Cerebellar nuclear complex (tissue), 1 donor: ENCODE measurements around the gene FBXO39.
"Not testable (repeated sequence)": the region's sequence is repeated elsewhere in the genome, so short reads cannot be mapped to it uniquely, and the experiment has no call there.

ENCODE experiments used
- DNase-seq, 2 experiments: peaks; one replicate each; lab custom pipeline; 2025; lab: John Stamatoyannopoulos, UW

Gene FBXO39

GRCh38 chr17:6775871-6776405 lies at the start of gene FBXO39:
Gene FBXO39, plus strand, starts transcription at chr17:6776215. Its CDS starts 3,654 bp downstream, at chr17:6779869.
- no peak for DNase-seq

GRCh38 chr17:6729531-6729930 lies 46.5 kb upstream of the FBXO39 start:
- no peak for DNase-seq

GRCh38 chr17:6746665-6747064 lies 29.4 kb upstream of the FBXO39 start:
- not testable (repeated sequence) for DNase-seq

- DNase-seq: no peak
These were observed 27.4 kb upstream of the FBXO39 start for GRCh38 chr17:6748617-6749016.

GRCh38 chr17:6749519-6749918 lies 26.5 kb upstream of the FBXO39 start:
- DNase-seq: no peak

GRCh38 chr17:6752068-6752909 lies 23.7 kb upstream of the FBXO39 start:
- no peak for DNase-seq

- DNase-seq: no peak
These were observed 23.0 kb upstream of the FBXO39 start for GRCh38 chr17:6753006-6753445.

- no peak for DNase-seq
These were observed 22.5 kb upstream of the FBXO39 start for GRCh38 chr17:6753546-6753945.

- DNase-seq: no peak
These were observed 20.7 kb upstream of the FBXO39 start for GRCh38 chr17:6755281-6755680.

- no peak for DNase-seq
These were observed 20.3 kb upstream of the FBXO39 start, which contains the start of gene XAF1 for GRCh38 chr17:6755731-6756184. Gene XAF1, plus strand, starts transcription at chr17:6756046. Its CDS starts 33 bp downstream, at chr17:6756079.

GRCh38 chr17:6756425-6757031 lies 19.5 kb upstream of the FBXO39 start:
- DNase-seq: no peak

GRCh38 chr17:6757747-6758146 lies 18.3 kb upstream of the FBXO39 start:
- no peak for DNase-seq

- DNase-seq: no peak
These were observed 14.2 kb upstream of the FBXO39 start for GRCh38 chr17:6761779-6762178.

GRCh38 chr17:6768447-6768846 lies 7.6 kb upstream of the FBXO39 start:
- no peak for DNase-seq

GRCh38 chr17:6772016-6772415 lies 4.0 kb upstream of the FBXO39 start:
- DNase-seq: no peak

- DNase-seq: not testable (repeated sequence)
These were observed 1.1 kb upstream of the FBXO39 start for GRCh38 chr17:6774906-6775305.

- no peak for DNase-seq
These were observed 3.4 kb downstream of the FBXO39 start for GRCh38 chr17:6779411-6779810.

- DNase-seq: no peak
These were observed 4.0 kb downstream of the FBXO39 start for GRCh38 chr17:6780001-6780400.

- no peak for DNase-seq
These were observed 4.9 kb downstream of the FBXO39 start for GRCh38 chr17:6780886-6781285.

- no peak for DNase-seq
These were observed 6.2 kb downstream of the FBXO39 start for GRCh38 chr17:6782244-6782643.

GRCh38 chr17:6786618-6787017 lies 10.6 kb downstream of the FBXO39 start:
- DNase-seq: no peak

GRCh38 chr17:6787081-6787693 lies 11.2 kb downstream of the FBXO39 start:
- DNase-seq: no peak
